Stimulated activated naive CD8-positive, alpha-beta T cell treated with anti-CD3 and anti-CD28 coated beads, Interleukin-15, Interleukin-2, amounts not matched to agents 100 U/mL and 50 U/mL, for 24 hours (primary cell): ENCODE data around the gene SLC17A5.
"Not testable (repeated sequence)": the region's sequence is repeated elsewhere in the genome, so short reads cannot be mapped to it uniquely, and the experiment has no call there.

Experiments used
- ATAC-seq: fragments of 150-1000 bp; cut with Tn5 transposase; one replicate; pipeline ENCODE4 v1.10.0; 2021
- DNase-seq: peaks from one replicate; pipeline ENCODE4 v3.0.0; 2021

SLC17A5 gene

GRCh38 chr6:73653571-73654424 is at the start of gene SLC17A5:
TSS of gene SLC17A5 (minus strand) at chr6:73653992. CDS start at chr6:73653886, 106 bp downstream.
- DNase-seq: peak; percentile 93
- ATAC-seq: peak; percentile 93

- DNase-seq (no peak), ATAC-seq (no peak)
These were observed 49.7 kb upstream of the SLC17A5 start for GRCh38 chr6:73703466-73703865.

DNA sequence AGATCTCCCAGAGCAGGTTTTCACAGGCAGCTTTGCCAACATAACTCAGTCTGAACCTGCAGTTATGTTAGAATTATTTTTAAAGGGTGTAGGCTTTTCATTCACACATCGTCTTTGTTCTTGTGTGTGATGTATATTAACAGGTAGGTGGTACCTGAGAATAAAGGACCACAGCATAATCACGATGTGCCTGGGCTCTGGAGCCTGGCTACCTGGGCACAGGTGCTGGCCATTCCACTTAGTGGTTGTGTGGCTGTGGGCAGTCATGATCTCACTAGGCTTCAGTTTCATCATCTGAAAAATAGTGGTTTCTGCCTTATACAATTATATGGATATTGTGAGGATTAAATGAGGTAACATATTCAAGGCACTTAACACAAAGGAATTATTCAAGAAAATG is 48.7 kb upstream of the SLC17A5 start:
- DNase-seq (no peak), ATAC-seq (no peak)

DNA sequence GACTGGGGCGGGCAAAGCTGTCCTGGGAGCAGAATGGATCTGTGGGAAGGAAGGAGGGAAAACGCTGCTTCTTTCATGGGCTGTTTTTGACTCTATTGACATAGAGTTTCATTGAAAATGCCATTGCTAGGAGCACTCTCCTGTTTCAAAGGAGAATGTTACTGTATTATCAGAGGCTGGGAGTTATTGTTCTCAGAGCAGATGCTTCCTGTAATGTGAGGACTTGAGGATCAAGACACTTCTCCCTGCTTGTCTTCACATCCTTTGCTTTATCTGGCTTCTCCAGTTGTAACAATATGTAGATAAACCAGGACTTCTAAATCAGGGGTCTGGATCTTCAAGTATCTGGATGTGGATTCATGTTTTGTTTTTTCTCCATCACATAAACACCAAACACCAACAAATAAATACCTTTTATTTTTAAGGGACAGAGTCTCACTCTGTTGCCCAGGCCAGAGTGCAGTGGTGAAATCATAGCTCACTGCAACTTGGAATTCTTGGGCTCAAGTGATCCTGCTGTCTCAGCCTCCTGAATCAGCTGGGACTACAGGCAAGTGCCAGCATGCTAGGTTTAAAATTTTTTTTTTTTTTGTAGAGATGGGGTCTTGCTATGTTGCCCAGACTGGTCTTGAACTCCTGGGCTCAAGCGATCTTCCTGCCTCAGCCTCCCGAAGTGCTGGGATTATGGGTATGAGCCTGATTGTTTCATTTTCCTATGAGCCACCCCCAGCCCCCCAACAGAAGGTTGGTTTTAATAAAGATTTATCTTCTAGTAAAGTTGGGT is 46.1 kb upstream of the SLC17A5 start:
- DNase-seq (no peak), ATAC-seq (no peak)

DNA sequence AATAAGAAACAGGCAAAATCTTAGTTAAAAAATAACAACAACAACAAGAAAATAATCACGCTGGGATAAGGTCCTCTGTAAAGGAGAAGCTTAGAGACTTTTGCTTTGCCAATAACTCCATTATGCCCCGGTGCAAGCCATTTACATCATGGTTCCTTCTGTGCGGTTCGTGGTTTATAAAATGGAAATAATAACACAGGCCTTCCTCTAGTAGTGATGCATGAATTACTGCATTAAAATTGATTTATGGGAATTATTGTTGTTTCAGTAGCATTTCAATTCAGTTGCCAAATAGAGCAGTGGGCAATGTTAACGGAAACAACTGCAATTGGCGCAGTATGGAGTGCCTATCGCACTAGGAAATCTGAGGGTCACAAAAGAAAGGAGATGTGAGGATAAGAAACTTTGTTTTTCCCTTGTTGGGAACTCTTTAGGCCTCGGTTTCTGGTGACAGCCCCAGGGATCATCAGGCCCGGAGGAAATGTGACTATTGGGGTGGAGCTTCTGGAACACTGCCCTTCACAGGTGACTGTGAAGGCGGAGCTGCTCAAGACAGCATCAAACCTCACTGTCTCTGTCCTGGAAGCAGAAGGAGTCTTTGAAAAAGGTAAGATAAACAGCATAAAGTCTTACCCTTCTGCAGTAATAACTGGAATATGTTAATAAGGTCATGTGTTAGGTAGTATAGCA is 43.3 kb upstream of the SLC17A5 start:
- ATAC-seq (peak; percentile 4), DNase-seq (peak; percentile 11)

DNA sequence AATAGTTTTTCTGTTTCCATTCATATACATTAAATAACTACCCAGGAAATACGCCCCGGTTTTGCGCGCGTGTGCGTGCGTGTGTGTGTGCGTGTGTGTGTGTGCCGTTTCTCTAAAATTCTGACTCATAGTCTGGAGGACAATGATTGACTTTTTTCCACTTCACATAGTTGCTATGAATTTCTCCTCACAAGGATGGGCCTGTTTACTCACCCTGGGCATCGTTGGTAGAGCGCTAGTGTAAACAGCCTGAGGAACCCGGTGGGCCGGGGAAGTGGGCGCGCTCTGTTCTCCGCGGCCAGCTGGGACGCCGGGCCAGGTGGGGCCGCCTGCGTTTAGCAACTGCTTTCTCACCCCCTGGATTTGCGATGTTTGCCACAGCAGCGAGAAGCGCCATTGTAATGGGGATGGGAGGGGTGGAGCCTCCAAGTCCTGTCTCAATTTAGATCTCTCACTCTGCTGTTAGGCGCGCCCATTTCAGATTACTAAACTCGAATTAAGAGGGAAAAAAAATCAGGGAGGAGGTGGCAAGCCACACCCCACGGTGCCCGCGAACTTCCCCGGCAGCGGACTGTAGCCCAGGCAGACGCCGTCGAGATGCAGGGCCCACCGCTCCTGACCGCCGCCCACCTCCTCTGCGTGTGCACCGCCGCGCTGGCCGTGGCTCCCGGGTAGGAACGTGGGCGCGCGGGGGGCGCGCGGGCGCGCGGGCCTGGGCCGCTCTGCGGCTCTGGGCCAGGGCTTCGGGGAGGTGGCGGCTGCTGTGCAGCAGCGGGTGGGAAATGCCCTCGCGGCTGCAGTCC is 42.0 kb upstream of the SLC17A5 start, which contains the start of gene CD109:
CD109 (plus strand) TSS at position 585 of the 803 bp plus-strand sequence; CDS start at position 598, 13 bp downstream.
- peak; percentile 70 for DNase-seq
- peak; percentile 89 for ATAC-seq

- DNase-seq (peak; percentile 23), ATAC-seq (peak; percentile 3)
These were observed 41.1 kb upstream of the SLC17A5 start for GRCh38 chr6:73694711-73695411.

DNA sequence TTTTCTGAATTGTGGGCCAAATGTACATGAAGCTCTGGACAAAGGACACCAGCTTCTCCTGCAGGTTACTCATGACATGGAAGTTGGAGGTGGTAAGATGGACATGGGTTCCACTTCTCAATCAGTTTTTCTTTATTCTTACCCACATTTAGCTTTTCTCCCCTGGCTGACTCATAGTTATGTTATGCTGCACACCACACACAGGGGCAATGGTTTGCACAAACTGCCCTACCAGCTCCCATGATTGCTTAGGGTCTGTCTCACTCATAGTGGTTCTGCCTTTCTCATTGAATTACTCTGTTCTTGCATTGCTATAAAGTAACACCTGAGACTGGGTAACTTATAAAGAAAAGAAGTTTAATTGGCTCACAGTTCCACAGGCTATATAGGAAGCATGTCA is 37.7 kb upstream of the SLC17A5 start:
- ATAC-seq (peak; percentile 31), DNase-seq (no peak)

- no peak for DNase-seq
- no peak for ATAC-seq
These were observed 36.3 kb upstream of the SLC17A5 start for GRCh38 chr6:73690056-73690455.

GRCh38 chr6:73688351-73688750 is 34.6 kb upstream of the SLC17A5 start:
- DNase-seq (no peak), ATAC-seq (no peak)

DNA sequence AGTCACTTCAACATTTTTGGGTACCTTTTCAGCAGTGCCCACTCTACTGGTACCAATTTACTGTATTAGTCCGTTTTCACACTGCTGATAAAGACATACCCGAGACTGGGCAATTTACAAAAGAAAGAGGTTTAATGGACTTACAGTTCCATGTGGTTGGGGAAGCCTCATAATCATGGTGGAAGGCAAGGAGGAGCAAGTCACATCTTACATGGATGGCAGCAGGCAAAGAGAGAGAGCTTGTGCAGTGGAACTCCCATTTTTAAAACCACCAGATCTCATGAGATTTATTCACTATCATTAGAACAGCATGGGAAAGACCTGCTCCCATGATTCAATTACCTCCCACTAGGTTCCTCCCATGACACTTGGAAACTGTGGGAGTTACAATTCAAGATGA is 29.8 kb upstream of the SLC17A5 start:
- ATAC-seq, DNase-seq: not testable (repeated sequence)

DNA sequence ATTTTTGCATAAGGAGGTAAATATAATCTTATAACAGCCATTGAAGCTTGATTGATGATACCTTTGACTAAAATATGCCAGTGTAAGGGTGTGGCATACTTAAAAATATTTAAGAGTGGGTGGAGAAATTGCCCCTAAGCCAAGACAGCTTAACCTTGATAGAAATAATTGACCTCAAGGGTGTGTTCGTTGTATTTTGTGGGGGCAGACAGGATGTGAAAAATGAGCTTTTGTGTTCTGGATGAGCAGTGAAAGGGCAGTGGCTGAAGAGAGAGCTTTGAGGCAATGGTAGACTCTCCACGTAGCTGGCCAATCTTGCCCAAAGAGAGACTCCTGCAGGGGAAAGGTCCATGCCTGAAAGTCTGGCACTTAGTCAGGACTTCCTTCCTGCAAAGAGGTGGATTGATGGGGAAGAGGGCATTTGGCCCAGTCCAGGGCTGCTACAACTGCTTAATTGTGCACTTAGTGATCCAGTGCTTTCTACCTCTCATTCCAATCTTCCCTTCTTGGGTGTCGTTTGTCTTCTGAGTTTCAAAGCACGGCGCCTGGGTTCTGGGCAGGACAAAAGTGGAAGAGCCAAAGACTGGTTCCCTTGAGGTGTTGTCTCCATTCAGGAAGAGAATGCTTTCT is 26.6 kb upstream of the SLC17A5 start:
- no peak for DNase-seq
- ATAC-seq: no peak

DNA sequence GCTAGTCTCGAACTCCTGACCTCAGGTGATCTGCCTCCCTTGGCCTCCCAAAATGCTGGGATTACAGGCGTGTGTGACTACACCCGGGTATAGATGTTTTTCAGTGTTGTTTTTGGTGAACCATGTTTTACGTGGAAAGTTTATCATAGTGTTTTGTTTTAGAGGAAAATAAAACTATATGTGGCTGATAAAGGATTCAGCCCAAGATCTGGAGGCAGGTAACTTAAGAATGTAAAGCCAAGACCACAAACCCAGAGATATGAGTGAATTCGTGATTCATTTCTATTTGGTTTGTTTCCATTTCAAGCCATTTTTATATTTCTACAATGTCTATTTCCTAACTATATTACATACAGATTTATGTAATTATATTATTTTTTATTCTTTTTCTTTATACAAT is 26.1 kb upstream of the SLC17A5 start:
- ATAC-seq, DNase-seq: not testable (repeated sequence)

- DNase-seq (no peak), ATAC-seq (no peak)
These were observed 25.2 kb upstream of the SLC17A5 start for GRCh38 chr6:73679009-73679408.

GRCh38 chr6:73675466-73676098 is 21.8 kb upstream of the SLC17A5 start:
- DNase-seq (peak; percentile 83), ATAC-seq (peak; percentile 77)

- no peak for DNase-seq
- no peak for ATAC-seq
These were observed 18.3 kb upstream of the SLC17A5 start for GRCh38 chr6:73671911-73672685.

DNA sequence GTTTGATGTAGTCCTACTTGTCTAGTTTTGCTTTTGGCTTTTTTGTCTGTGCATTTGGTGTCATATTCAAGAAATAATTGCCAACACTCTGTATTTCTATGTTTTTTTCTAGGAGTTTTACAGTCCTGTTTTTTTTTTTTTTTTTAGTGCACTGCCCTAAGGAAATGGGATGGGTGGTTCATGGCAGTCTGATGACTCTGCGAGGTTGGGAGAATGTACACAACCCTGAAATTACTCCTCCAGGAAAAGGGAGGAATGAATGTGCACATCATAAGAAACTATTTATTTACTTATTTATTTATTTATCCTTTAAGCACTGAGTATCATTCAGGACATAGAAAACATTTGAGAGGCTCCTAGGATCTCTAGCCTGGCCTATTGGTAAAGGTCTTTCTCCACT is 15.2 kb upstream of the SLC17A5 start:
- ATAC-seq: no peak
- DNase-seq: no peak

GRCh38 chr6:73667798-73668197 is 14.0 kb upstream of the SLC17A5 start:
- DNase-seq: no peak
- ATAC-seq: peak; percentile 75

- no peak for ATAC-seq
- DNase-seq: no peak
These were observed 12.6 kb upstream of the SLC17A5 start for GRCh38 chr6:73666393-73666792.
